ENCODE data around the gene ING4. TPM values are rescaled to one million over a fixed set of nuclear protein-coding genes. Genes with fewer than 3 reads are reported as not detected.

The ING4 gene
- total RNA-seq, 1 donor from 2014 or later = 13.7 TPM

DNA sequence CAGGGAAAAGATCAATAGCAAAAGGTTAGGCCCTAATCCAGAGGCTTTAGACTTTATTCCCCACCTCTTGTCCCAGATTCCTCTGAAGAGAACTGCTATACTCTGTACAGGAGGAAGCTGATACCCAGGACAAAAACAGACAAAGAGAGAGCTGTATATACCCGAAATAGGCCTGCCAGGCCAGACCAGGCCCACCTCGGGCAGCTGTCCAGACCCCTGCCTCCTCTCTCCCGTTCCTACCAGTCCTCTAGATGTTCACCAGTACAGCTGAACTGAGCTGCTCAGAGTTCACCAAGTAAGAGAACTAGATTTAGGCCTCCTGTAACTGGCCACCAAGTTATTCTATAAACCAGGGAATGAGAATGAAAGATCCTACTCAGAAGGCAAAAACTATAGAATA, 60.4 kb downstream of the ING4 start:
- Mint-ChIP-seq H3K36me3 (ENCODE audit: low read depth) (peaks cover 70% of the 10 kb centered on the region), H3K9me3 (no peaks in the 10 kb centered on the region), H3K27me3 (no peaks in the 10 kb centered on the region), H3K4me1 (peaks cover 44% of the 10 kb centered on the region), H3K4me3 (peak overlapping the region; percentile 2), H3K27ac (peak overlapping the region; percentile 86)
- intact Hi-C loops (cut with micrococcal nuclease) = no loop called here
- DNase-seq = no peak

Other genes starting within 250 kb of the ING4 start
- 74.0 and 77.7 TPM in 2 replicates for gene CD27, start 218.2 kb downstream of the ING4 start, total RNA-seq
- gene TAPBPL, start 211.1 kb downstream of the ING4 start, total RNA-seq = 31.9 and 33.0 TPM in 2 replicates
- gene VAMP1, start 192.4 kb downstream of the ING4 start, total RNA-seq = 50.0 and 51.2 TPM in 2 replicates
- 277 and 280 TPM in 2 replicates for gene MRPL51, start 169.9 kb downstream of the ING4 start, total RNA-seq
- 104 and 106 TPM in 2 replicates for gene NCAPD2, start 169.0 kb downstream of the ING4 start, total RNA-seq
- gene GAPDH, start 128.6 kb downstream of the ING4 start, total RNA-seq = 4,585 and 4,599 TPM in 2 replicates
- 16.0 and 16.9 TPM in 2 replicates for gene IFFO1, start 107.1 kb downstream of the ING4 start, total RNA-seq
- gene NOP2, start 94.8 kb downstream of the ING4 start, total RNA-seq = 192 and 193 TPM in 2 replicates
- gene CHD4, start 55.7 kb downstream of the ING4 start, total RNA-seq = 356 and 363 TPM in 2 replicates
- 3.3 and 4.2 TPM in 2 replicates for gene LPAR5, start 27.2 kb downstream of the ING4 start, total RNA-seq
- 0.47 and 0.64 TPM in 2 replicates for gene ACRBP, start 15.7 kb downstream of the ING4 start, total RNA-seq
- 83.6 and 84.4 TPM in 2 replicates for gene ZNF384, start 26.3 kb upstream of the ING4 start, total RNA-seq
- 0.09 TPM in 1 of 2 replicates, not detected in the other for gene PIANP, start 37.7 kb upstream of the ING4 start, total RNA-seq
- 39.5 and 44.8 TPM in 2 replicates for gene COPS7A, start 60.9 kb upstream of the ING4 start, total RNA-seq
- gene MLF2, start 90.0 kb upstream of the ING4 start, total RNA-seq = 163 and 180 TPM in 2 replicates
- gene PTMS, start 103.2 kb upstream of the ING4 start, total RNA-seq = 245 and 267 TPM in 2 replicates
- 253 and 269 TPM in 2 replicates for gene LAG3, start 109.4 kb upstream of the ING4 start, total RNA-seq
- 264 and 271 TPM in 2 replicates for gene CD4, start 126.4 kb upstream of the ING4 start, total RNA-seq
- gene GPR162, start 158.7 kb upstream of the ING4 start, total RNA-seq = 0.21 and 0.43 TPM in 2 replicates
- gene P3H3, start 165.3 kb upstream of the ING4 start, total RNA-seq = 4.1 and 4.7 TPM in 2 replicates
- 1.6 and 1.7 TPM in 2 replicates for gene GNB3, start 177.8 kb upstream of the ING4 start, total RNA-seq
- 32.6 and 33.7 TPM in 2 replicates for gene CDCA3, start 188.2 kb upstream of the ING4 start, total RNA-seq
- 121 TPM in 2 replicates for gene USP5, start 189.0 kb upstream of the ING4 start, total RNA-seq
- gene TPI1, start 204.4 kb upstream of the ING4 start, total RNA-seq = 1,614 and 1,630 TPM in 2 replicates
- 3.4 TPM in 2 replicates for gene SPSB2, start 210.2 kb upstream of the ING4 start, total RNA-seq
- gene LRRC23, start 241.7 kb upstream of the ING4 start, total RNA-seq = 6.3 and 6.6 TPM in 2 replicates